Activated CD8-positive, alpha-beta memory T cell treated with anti-CD3 and anti-CD28 coated beads for 36 hours (primary cell): ENCODE data around the gene FAT4. TPM values are rescaled to one million over a fixed set of nuclear protein-coding genes. Genes with fewer than 3 reads are reported as not detected.

Source experiments
- CTCF ChIA-PET: fragments of 350-600 bp; sonication (Branson Sonifier 250); formaldehyde crosslinking; loops from one replicate; lab custom pipeline; 2021; ENCODE audit warnings: antibody characterized with exemption; lab: Charles Lee
- POLR2A ChIA-PET: fragments of 350-600 bp; sonication (Branson Sonifier 250); formaldehyde crosslinking; loops from one replicate; lab custom pipeline; 2021; ENCODE audit warnings: antibody characterized with exemption; lab: Charles Lee
- total RNA-seq, 2 experiments: library from RNA; stranded (reverse); gene quantifications; one replicate each; pipeline ENCODE4 v1.2.3, GENCODE V29; 2021

The FAT4 gene
- total RNA-seq, 2 experiments from 2014 or later = 0.02 TPM

DNA sequence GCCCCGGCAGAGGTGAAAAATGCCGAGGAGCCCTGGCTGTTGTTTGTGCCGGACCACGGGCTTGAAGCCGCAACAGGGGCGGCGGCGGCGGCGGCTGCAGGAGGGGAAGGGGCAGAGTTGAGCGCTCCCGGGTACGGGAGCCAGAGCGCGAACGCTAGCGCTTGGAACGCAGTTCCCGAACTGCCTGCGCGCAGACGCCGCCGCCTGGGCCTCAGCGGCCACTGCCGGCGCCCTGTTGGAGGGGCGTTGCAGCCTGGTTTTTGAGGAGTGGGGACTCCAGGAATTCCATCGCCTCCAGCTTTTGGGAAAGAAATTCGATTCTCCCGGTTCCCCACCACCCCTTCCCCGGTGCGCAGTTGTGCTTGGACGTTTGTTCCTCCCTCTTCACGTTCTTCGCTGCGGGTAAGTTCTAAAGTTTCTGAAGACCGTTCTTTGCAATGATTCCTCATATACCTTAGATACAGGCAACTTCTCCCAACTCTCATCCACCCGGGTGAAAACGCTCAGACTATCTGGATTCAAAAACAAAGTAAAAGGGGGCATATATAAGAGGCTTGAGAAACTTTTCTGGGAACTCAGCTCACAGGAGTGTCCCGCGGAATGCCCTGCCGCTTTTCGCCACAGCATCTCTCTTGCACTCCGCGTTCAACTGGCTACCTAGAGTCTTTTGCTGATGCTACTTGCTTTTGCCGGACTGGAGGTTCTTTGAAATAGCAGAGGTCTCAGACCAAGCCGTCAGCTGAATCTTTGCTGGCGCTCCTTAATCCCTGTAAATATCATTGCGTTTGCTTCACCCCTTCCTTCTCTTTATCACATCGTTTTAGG is 1.0 kb downstream of the FAT4 start:
- ChIA-PET CTCF (interaction anchor here (0.6 kb wide), 1 partner anchor 543 kb away, joined by 7 read pairs; no protein-coding TSS in a partner anchor), POLR2A (no interaction called here)

GRCh38 chr4:125316401-125316790 is 1.6 kb downstream of the FAT4 start:
- POLR2A ChIA-PET = no interaction called here
- CTCF ChIA-PET = no interaction called here

GRCh38 chr4:125316791-125317524 is 2.2 kb downstream of the FAT4 start:
- CTCF ChIA-PET = no interaction called here
- POLR2A ChIA-PET = no interaction called here

DNA sequence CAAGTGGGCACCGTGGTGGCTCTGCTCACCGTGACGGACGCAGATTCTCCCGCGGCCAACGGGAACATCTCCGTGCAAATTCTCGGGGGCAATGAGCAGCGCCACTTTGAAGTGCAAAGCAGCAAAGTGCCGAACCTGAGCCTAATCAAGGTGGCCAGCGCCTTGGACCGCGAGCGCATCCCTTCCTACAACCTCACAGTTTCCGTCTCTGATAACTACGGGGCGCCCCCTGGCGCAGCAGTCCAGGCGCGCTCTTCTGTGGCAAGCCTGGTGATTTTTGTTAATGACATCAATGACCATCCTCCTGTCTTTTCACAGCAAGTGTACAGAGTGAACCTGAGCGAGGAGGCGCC is 2.7 kb downstream of the FAT4 start:
- CTCF ChIA-PET = no interaction called here
- POLR2A ChIA-PET = no interaction called here

- ChIA-PET POLR2A (no interaction called here), CTCF (no interaction called here)
Measured at GRCh38 chr4:125319311-125319710, 4.6 kb downstream of the FAT4 start.

DNA sequence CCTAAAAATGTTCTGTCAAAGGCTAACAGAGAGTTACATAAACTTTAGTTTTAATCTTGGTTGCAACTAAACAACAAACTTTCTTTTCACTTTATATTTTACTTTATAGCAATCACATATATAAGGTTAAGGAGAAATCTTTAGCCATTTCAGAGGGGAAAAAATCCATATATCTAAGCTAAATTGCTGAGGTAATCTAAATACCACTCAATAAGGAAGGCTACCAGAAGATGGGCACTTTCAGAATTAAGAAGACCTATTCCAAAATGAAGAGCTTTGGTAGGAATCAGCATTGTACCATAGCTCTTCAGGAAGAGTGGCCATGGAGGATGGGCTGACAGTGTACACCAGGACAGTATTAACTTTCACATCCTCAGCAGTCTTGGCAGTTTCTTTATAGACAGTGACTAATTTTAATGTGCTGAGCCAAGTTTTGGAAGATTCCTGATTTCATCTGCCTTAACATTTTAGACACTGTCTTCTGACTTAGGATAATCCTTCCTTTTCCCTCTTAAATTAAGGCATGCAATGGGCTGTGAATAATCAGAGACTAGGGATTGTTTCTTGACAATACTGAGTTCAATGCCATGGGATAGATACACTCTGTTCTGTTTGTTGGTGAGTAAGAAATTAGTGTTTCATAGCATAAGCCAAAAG is 7.1 kb downstream of the FAT4 start:
- POLR2A ChIA-PET = no interaction called here
- CTCF ChIA-PET = no interaction called here

DNA sequence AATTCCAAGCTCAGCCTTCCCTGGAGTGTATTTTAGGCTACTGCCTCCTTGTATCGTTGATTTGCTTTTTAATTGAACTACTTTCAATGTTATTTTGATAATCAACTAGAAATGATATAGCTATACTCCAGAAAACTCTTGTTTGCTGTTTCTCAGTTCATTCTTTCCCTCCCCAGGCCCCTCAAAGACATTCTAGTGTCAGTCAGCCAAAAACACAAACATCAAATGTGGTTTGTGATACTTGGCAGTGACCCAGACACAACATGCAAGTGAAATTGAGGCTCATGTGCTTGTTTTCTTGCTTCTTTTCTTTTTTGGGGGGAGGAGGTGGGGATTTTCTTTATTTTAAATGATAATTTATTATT is 7.6 kb downstream of the FAT4 start:
- POLR2A ChIA-PET = no interaction called here
- CTCF ChIA-PET = no interaction called here

DNA sequence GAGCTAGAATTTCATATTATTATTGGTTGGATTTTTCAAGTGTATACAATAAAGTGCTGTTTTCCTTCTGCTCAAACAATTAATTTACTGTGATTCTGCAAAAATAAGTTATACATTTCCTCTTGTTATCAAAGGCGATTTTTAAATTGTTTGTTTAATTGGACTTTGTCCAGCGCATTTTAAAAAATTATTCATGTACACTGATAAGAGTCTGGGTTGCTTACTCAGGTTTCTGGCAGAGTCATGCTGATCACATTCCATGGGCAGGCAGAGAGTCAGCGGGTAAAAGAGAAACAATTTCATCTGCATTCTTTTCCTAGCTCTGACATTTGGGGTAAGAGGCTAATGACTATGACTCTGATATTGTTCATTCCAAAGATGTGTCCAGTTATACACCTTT is 8.9 kb downstream of the FAT4 start:
- ChIA-PET POLR2A (no interaction called here), CTCF (no interaction called here)

DNA sequence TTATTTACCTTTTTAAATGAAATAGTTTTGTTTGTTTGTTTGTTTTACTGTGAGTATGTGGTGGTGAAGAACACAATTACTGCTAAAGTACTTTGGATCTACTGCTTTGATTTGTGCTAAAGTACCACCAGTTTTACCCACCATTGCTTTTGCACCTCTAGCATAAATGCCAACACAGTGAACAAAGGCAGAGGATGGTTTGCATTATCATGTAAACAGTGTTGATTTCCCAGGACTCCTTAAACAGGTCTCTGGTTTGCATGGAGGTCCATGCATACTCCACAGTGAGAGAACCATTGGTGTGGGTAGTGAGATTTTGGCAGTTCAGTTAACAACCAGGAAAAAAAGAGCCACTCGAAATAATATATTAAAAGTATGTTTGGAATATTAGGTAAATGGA is 11.0 kb downstream of the FAT4 start:
- POLR2A ChIA-PET = no interaction called here
- CTCF ChIA-PET = no interaction called here

- ChIA-PET POLR2A (no interaction called here), CTCF (no interaction called here)
Measured at GRCh38 chr4:125331116-125331515, 16.4 kb downstream of the FAT4 start.

DNA sequence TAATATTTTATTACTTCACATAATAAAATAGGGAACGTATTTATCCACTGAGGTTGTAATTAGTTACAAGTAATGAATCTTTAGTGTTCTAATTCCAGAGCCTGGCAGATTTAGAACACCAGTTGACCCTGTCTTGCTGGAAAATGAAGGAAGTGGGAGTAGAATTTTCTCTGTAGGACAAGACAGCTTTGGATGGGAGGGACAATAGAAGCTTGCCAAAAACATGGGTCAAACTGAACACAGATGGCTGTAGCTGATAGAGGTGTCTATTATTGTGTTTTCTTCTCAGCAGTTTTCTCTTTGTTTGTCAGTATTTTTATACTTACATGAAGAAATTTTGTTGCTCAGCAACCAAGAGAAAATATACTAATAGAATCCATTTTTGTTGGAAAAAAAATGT is 20.2 kb downstream of the FAT4 start:
- ChIA-PET CTCF (no interaction called here), POLR2A (no interaction called here)

DNA sequence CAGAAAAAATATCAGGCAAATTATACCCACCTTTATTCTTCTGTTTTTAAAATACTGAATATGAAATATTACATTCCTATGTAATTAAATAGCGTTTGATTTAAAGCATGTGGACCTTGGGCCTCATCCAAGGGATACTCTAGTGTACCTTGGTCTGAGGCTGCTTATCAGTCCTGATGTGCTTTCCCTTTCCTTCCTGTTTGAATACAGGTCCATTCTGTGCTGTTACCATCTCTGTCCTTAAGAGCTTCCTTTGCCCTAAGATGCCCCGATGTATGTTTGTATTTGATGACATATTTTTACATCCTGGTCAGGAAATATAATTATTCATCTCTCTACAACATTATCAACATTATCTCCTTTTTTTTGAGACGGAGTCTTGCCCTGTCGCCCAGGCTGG is 24.1 kb downstream of the FAT4 start:
- POLR2A ChIA-PET = no interaction called here

GRCh38 chr4:125344198-125344597 is 29.4 kb downstream of the FAT4 start:
- ChIA-PET POLR2A (no interaction called here), CTCF (no interaction called here)

More for the DNA sequence above, 24.1 kb downstream of the FAT4 start:
- CTCF ChIA-PET = no interaction called here

DNA sequence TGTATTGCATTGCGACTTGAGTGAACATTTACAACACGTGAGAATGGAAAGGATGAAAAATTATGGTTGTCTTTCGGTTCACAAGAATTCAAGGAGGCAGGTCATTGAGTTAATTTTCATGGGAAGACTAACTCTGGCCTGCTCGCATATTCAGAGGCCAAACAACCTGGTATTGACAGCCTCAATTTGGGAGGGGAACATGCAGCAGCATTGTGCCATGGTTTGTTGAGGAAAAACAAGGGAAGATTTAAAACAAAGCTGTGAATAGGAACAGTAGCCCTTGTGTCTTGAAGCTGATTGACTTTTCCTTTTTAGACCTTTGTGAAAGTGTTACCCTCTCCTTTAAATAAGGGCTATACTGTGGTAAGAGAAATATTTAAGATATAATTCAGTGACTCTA is 31.9 kb downstream of the FAT4 start:
- ChIA-PET CTCF (no interaction called here), POLR2A (no interaction called here)

DNA sequence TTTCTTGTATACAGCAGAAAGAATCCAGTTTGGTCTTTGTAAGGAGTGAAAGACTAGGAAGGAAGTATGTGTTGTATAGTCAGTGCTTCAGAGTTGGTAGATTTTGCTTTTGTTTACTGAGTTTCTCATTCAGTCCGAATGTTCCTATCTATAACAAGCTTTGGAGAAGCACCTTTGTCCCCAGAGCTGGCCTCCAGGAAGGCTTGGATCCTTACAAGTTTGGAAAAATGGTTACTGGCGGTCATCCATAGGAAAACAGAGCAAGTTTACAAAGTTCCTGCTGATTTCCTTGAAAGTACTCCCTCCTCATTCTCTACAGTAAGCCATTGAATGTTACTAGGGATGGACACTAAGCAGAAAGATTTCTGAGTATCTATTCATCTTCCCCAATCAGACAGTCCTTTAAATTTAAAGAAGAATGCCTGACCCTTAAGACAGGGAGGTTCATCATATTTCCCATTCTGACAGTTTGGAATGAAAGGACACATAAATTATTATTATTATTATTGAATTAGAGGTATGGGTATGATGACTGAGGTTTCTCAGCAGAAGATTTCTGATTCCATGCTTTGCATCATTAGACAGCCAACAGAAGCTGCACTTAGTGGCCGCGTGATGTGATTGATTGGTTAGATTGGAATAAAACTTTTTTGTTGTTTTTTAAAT is 35.8 kb downstream of the FAT4 start:
- CTCF ChIA-PET = no interaction called here
- POLR2A ChIA-PET = no interaction called here

- ChIA-PET CTCF (no interaction called here), POLR2A (no interaction called here)
Measured at GRCh38 chr4:125352521-125352920, 37.8 kb downstream of the FAT4 start.

- ChIA-PET POLR2A (no interaction called here), CTCF (no interaction called here)
Measured at GRCh38 chr4:125353131-125353530, 38.4 kb downstream of the FAT4 start.

DNA sequence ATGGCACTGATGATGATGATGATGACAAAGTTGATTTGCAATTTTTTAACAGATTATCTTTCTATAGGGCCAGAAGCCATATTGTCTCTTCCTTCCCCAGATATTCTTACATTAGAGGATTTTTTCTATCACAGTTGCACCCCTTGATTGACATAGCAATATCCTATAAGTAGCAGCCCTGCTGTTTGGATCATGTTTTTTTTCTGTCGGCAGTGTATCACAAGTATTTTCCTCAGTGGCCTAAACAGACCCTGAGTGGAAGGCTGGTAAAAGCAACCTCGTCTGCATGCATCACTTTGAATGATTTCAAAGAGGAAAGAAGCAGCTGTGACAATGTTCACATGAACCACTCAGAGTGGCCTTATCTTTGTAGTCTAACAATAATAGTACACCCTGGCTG is 41.0 kb downstream of the FAT4 start:
- CTCF ChIA-PET = no interaction called here
- POLR2A ChIA-PET = no interaction called here

- ChIA-PET CTCF (no interaction called here), POLR2A (no interaction called here)
Measured at GRCh38 chr4:125357675-125358074, 42.9 kb downstream of the FAT4 start.

DNA sequence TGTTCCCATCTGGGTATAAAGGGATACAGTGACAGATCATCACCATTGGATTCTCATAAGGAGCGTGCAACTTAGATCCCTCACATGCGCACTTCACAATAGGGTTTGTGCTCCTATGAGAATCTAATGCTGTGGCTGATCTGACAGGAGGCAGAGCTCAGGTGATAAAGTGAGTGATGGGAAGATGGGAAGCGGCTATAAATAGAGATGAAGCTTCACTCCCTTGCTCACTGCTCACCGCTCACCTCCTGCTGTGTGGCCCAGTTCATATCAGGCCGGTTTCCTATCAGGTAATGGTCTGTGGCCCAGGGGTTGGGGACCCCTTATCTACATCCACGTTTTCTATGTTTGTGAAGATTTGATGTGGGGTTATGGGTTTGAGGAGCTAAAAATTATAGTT is 43.7 kb downstream of the FAT4 start:
- POLR2A ChIA-PET = no interaction called here
- CTCF ChIA-PET = no interaction called here
